ENCODE results near the gene OPTN.
"Not testable (repeated sequence)": the region's sequence is repeated elsewhere in the genome, so short reads cannot be mapped to it uniquely, and the experiment has no call there.

OPTN gene

GRCh38 chr10:13120786-13121499 is 21.0 kb downstream of the OPTN start:
- DNase-seq (ENCODE audit: low read depth) = no peak

DNA sequence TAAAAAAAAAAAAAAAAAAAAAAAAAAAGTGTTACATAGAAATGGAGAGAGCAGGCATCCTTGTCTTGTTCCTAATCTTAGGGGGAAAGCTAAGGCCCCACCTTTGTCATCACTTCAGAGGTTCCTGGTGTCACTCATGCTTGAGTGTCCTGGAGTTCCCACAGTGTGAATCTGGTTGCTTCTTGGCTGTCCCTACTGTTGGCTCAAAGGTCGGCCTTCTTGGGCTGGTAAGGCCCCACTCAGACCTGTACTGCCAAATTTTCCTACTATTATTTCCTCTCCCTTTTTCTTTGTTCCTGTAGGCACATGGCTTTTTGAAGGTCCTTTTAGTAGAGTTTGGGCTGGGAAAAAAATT is 21.5 kb downstream of the OPTN start:
- DNase-seq (ENCODE audit: low read depth) = no peak

- DNase-seq (ENCODE audit: low read depth) = no peak
Measured at GRCh38 chr10:13136651-13137050, 36.7 kb downstream of the OPTN start.

GRCh38 chr10:13139150-13139549 is 39.2 kb downstream of the OPTN start:
- DNase-seq (ENCODE audit: low read depth) = no peak

DNA sequence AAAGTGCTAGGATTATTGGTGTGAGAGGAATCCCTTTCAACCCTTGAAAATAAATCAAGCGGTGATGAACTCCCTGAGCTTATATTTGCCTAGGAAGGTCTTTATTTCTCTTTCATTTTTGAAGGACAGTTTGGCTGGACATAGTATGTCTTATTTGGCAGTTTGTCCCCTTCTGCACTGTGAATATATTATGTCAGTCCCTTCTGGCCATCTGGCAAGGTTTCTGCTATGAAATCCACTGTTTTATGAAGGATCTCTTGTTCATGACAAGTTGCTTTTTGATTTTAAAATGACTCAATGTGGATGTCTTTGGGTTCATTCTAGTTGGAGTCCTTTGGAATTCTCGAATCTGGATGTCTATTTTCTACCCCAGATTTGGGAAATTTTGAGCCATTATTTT is 39.7 kb downstream of the OPTN start:
- no peak for DNase-seq (ENCODE audit: low read depth)

- DNase-seq (ENCODE audit: low read depth) = no peak
Measured at GRCh38 chr10:13140627-13141190, 40.7 kb downstream of the OPTN start.

DNA sequence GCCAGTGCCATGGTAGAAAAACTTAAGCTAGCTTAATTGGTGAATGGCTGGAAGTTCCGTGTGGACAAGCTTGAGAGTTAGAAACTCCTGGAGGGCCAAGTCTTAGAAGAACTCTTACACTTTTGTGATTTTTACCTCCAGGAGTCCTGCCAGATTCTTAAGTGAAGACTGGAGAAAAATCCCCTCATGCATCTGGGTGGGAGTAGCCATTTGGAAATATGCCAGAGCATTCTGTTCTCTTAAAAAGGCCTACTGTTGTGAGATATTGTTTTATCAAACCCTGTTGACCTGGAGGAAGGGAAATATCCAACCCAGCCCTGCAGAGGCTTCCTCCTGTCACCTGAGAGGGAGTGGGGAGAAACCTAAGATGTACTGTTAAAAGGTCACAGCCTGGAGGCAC is 43.8 kb downstream of the OPTN start:
- no peak for DNase-seq (ENCODE audit: low read depth)

- DNase-seq (ENCODE audit: low read depth) = no peak
Measured at GRCh38 chr10:13144814-13145213, 44.9 kb downstream of the OPTN start.

DNA sequence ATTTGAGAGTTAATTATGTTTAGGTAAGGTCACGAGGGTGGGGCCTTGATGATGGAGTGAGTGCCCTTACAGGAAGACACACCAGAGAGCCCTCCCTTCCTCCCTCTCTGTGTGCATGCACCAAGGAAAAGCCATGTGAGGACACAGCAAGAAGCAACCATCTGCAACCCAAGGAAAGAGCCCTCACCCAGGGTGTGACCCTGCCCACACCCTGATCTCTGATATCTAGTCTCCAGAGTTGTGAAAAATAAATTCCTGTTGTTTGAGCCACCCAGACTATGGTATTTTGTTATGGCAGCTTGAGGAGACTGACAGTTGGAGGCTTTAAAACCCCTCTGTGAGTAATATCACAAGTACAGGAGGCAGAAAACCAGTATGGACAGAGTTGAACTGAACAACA is 46.4 kb downstream of the OPTN start:
- DNase-seq (ENCODE audit: low read depth) = no peak

DNA sequence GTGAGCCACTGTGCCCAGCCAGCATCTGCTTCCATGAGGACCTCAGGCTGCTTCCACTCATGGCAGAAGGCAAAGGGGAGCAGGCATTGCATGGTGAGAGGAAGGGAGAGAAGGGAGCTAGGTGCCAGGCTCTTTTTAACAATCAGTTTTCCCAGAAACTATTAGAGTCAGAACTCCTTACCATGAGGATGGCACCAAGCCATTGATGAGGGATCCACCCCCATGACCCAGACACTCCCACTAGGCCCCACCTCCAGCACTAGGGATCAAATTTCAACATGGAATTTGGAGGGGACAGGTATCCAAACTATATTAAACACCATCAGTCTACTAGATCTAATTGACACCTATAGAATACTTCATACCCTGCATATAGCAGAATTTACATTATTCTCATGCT is 47.2 kb downstream of the OPTN start:
- no peak for DNase-seq (ENCODE audit: low read depth)

DNA sequence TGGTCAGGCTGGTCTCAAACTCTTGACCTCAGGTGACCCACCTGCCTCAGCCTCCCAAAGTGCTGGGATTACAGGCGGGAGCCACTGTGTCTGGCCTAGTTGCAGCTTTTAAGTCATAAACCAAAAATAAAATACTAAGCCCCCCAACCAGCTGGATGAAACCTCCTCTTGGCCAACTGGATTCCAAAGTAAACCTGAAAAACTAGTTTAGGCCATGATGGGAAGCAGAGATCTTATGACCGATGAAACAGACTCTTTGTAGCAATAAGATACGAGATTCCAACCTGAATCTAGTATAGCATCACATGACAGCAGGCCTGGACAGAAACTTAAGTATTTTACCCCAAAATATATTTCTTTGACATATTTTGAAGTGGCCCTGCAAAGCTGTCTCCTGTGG is 52.3 kb downstream of the OPTN start:
- no peak for DNase-seq (ENCODE audit: low read depth)

GRCh38 chr10:13155860-13156259 is 55.9 kb downstream of the OPTN start:
- DNase-seq (ENCODE audit: low read depth) = not testable (repeated sequence)

GRCh38 chr10:13158401-13158800 is 58.4 kb downstream of the OPTN start:
- no peak for DNase-seq (ENCODE audit: low read depth)

DNA sequence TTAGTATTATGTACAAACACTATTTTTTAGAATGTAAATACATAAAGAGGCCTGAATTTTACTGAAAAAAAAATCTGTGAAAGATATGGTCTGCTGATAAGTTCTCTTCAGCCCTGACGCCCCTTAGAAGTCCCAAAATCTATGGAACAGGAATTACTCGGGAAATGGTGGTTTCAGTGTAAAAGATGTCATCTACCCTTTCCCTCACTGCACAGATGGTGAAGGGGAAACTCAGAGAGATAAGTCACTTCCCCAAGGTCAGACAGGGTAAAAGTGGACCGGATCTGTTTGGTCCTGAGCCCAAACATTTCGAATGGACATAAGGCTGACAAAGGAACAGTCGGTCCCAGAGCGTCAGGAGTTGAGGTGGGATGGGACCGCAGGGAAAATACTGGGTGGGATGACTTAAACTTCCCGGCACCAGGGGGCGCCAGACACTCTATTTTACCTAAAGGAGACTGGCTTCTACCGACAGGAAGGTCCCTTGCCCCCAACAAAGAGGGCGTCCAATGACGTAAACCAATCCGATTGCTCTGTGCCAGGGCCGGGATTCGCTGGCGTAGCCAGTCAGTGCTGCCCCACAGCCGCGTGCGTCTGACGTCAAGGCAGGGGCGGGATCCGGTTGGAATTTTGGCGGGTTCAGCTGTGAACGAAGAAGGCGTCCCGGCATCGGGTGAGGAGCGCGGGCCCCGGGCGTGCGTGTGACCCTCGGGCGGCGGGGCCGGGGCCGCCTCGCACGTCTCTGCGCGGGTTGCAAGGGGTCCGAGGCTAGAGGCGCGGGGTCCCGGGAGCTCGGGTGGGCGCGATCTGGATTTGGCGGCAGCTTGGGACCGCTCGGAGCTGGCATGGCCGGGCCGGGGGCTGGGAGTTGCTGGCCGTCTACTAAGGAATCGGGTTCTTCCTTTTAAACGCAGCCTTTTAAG is 61.2 kb downstream of the OPTN start, which contains the start of gene MCM10:
Gene MCM10, plus strand, starts transcription at position 625 of the 923 bp plus-strand sequence. CDS start 2,645 bp downstream, outside the sequence.
- DNase-seq (ENCODE audit: low read depth) = peak; percentile 97

GRCh38 chr10:13161857-13162271 is 61.9 kb downstream of the OPTN start:
- DNase-seq (ENCODE audit: low read depth) = no peak

DNA sequence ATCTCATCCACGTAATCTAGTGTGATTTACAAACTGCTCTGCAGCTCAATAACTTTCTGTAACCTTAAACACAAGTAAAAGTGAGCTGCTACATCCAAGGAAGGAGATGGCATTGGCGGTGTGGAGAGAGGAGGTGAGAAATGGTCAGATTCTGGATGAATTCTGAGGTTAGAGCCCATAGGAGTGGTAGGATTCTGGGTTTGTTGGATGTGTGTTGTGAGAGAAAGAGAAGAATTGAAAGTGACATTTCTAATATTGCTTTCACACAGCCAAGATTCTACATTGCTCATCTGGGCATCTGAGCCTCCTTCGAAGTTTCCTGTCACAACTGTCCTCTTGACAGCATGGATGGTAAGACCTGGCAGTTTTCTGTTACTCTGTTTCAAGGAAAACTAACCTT is 63.9 kb downstream of the OPTN start:
- no peak for DNase-seq (ENCODE audit: low read depth)

GRCh38 chr10:13165177-13165576 is 65.2 kb downstream of the OPTN start:
- no peak for DNase-seq (ENCODE audit: low read depth)

DNA sequence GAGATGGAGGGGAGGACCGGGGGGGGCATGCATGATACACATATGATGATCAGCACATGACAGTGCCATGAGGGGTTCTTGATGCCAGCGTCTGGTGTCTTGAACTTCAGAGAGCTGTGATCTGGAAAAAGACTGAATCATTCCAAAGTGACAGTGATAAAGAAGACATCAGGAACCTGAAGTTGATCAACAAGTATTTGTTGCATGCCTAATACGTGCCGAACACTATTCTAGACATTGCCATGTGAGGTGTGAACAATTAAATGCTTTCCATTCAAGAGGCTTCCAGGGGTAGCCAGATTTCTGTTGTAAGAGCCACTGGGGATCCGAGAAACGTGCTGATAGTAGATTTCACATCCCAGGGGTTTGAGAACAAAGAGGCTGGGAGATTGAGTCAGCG is 67.6 kb downstream of the OPTN start:
- DNase-seq (ENCODE audit: low read depth) = no peak

DNA sequence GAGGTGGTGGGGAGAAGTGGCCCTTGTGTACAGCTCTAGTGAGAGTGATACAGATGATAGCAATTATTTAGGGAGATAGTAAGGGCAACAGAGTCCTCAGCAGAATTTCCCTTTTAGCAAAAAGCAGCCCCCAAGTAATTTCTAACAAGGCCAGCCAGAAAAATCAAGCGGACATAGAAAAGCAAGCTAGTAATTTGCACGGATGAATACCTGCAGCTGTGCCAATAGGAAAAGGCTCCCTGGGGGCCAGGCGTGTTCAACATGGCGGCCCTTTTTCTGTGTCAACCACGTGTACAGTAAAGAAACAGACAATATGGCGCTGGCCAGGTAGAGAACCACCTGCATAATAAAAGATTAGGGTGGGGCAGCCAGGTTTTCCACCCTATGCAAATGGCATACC is 68.8 kb downstream of the OPTN start:
- no peak for DNase-seq (ENCODE audit: low read depth)

GRCh38 chr10:13173616-13174015 is 73.7 kb downstream of the OPTN start:
- DNase-seq (ENCODE audit: low read depth) = no peak

GRCh38 chr10:13180788-13181187 is 80.8 kb downstream of the OPTN start:
- DNase-seq (ENCODE audit: low read depth) = no peak

DNA sequence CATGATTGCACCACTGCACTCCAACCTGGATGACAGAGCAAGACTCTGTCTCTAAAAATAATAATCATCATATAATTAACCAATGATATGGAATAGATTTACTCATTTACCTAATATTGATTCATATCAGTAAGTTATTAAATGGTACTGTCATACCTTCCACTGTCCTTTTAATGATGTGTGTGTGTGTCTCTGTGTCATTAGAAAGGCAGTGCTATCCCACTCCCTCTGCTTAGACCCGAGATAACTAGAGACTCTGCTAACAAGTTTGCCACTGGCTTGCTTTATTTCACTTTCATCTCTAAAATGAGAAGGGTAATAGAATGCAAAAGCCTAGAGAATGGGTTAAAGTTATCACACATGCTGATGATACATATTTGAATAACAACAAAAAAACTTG is 82.5 kb downstream of the OPTN start:
- DNase-seq (ENCODE audit: low read depth) = no peak

DNA sequence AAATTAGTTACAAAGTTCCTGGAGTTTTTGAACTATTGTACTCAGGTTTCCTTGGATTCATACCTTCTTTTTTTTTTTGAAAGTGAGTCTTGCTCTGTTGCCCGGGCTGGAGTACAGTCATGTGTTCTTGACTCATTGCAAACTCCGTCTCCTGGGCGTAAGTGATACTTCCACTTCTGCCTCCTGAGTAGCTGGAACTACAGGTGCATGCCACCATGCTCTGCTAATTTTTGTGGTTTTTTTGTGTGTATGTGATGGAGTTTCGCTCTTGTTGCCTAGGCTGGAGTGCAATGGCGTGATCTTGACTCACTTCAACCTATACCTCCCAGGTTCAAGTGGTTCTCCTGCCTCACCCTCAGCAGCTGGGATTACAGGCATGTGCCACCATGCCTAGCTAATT is 83.7 kb downstream of the OPTN start:
- no peak for DNase-seq (ENCODE audit: low read depth)

Measured in T-helper 22 cell (primary cell).